H1 (cell line): Measurements from ENCODE around the gene SLC9A7.

ENCODE experiments used
- CEBPB ChIP-seq: IDR thresholded peaks from 2 replicates; pipeline ENCODE4 v1.6.1; 2012; ENCODE audit warnings: low read depth, low read length
- TAF1 ChIP-seq: IDR thresholded peaks from 2 replicates; pipeline ENCODE4 v1.6.1; 2011; ENCODE audit warnings: mild to moderate bottlenecking, low read depth, low read length
- TF ChIP-seq, protein P1 (sequence below), 3 experiments: IDR thresholded peaks; 1 replicate in 2 of 3; 2 replicates in 1 of 3; pipeline versions ENCODE4 v1.5.1 to v1.6.1; 2011; ENCODE audit warnings: low read length in 3 of 3, mild to moderate bottlenecking in 3 of 3, inconsistent platforms in 2 of 3, low read depth in 1 of 3, moderate library complexity in 1 of 3; ENCODE audit not compliant: insufficient read depth in 1 of 3; ENCODE audit errors: control extremely low read depth in 1 of 3

DNA sequence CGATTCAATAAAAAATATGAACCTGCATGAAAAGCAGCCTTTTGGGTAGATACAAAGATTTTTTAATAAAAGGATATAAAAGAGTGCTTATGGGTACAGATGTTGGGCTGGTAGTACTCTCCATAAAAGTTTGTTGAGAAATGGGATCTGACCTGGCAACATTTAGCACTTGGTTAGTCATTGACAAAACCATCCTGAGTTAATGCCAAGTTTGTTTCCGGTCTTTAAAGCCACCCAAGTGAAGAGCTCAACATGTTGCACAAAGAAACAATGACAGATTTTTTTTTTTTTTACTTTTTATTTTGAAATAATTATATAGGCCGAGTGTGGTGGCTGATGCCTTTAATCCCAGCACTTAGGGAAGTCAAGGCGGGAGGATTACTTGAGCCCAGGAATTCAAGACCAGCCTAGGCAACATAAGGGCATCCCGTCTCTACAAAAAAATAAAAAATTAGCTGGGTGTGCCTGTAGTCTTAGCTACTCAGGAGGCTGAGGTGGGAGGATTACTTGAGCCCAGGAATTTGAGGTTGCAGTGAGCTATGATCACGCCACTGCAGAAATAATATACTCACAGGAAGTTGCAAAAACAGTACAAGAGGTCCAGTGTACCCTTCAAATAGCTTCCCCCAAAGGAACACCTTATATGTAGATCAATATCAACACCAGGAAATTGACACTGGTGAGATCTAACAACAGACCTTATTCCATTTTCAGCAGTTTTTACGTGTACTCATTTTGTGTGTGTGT is 168.8 kb downstream of the SLC9A7 start:
- TF ChIP-seq TAF1 = no peak
- TF ChIP-seq, protein P1, sequence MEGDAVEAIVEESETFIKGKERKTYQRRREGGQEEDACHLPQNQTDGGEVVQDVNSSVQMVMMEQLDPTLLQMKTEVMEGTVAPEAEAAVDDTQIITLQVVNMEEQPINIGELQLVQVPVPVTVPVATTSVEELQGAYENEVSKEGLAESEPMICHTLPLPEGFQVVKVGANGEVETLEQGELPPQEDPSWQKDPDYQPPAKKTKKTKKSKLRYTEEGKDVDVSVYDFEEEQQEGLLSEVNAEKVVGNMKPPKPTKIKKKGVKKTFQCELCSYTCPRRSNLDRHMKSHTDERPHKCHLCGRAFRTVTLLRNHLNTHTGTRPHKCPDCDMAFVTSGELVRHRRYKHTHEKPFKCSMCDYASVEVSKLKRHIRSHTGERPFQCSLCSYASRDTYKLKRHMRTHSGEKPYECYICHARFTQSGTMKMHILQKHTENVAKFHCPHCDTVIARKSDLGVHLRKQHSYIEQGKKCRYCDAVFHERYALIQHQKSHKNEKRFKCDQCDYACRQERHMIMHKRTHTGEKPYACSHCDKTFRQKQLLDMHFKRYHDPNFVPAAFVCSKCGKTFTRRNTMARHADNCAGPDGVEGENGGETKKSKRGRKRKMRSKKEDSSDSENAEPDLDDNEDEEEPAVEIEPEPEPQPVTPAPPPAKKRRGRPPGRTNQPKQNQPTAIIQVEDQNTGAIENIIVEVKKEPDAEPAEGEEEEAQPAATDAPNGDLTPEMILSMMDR (IDR thresholded peaks at IDR 0.05; ENCODE audit: control extremely low read depth in 1 of 3, insufficient read depth in 1 of 3, low read depth in 1 of 3, low read length in 3 of 3) = no peak
- TF ChIP-seq CEBPB = no peak
